ENCODE data around the gene FAM193A. TPM values are rescaled to one million over a fixed set of nuclear protein-coding genes. Genes with fewer than 3 reads are reported as not detected.

FAM193A gene
- total RNA-seq, 4 donors from 2014 or later: 16.7 to 18.9 (median 18.0) TPM

GRCh38 chr4:2516635-2517034, 19.8 kb upstream of the FAM193A start:
- intact Hi-C loops (cut with DNase I; ENCODE audit: low total_unique reads): no loop called here
- H3K27me3 ChIP-seq: no peaks in the 10 kb centered on the region
- DNase-seq: no peak
- no peak for ATAC-seq
- H3K9me3 ChIP-seq: no peaks in the 10 kb centered on the region
- H3K4me1 ChIP-seq: peaks cover 11 to 12% of the 10 kb centered on the region in 2 donors
- H3K36me3 ChIP-seq: peaks cover 0 to 32% of the 10 kb centered on the region in 2 donors
- peak overlapping the region in 1 of 4 donors; percentile 65 for H3K27ac ChIP-seq
- no peak overlapping the region for H3K4me3 ChIP-seq
- in situ Hi-C loops (cut with MboI; ENCODE audit: low sequenced_read_pairs in 4 of 4): no loop called here
- no peak for TF ChIP-seq POLR2A (IDR thresholded peaks at IDR 0.05)
- TF ChIP-seq, protein P1, sequence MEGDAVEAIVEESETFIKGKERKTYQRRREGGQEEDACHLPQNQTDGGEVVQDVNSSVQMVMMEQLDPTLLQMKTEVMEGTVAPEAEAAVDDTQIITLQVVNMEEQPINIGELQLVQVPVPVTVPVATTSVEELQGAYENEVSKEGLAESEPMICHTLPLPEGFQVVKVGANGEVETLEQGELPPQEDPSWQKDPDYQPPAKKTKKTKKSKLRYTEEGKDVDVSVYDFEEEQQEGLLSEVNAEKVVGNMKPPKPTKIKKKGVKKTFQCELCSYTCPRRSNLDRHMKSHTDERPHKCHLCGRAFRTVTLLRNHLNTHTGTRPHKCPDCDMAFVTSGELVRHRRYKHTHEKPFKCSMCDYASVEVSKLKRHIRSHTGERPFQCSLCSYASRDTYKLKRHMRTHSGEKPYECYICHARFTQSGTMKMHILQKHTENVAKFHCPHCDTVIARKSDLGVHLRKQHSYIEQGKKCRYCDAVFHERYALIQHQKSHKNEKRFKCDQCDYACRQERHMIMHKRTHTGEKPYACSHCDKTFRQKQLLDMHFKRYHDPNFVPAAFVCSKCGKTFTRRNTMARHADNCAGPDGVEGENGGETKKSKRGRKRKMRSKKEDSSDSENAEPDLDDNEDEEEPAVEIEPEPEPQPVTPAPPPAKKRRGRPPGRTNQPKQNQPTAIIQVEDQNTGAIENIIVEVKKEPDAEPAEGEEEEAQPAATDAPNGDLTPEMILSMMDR (IDR thresholded peaks at IDR 0.05 in 4 of 5, conservative IDR thresholded peaks at IDR 0.05 in 1 of 5): no peak

- Histone ChIP-seq H3K4me3 (no peak overlapping the region), H3K36me3 (no peaks in the 10 kb centered on the region), H3K9me3 (no peaks in the 10 kb centered on the region), H3K4me1 (no peaks in the 10 kb centered on the region), H3K27ac (no peak overlapping the region), H3K27me3 (no peaks in the 10 kb centered on the region)
- in situ Hi-C loops (cut with MboI; ENCODE audit: low sequenced_read_pairs in 4 of 4): no loop called here
- ATAC-seq: no peak
- DNase-seq: no peak
- TF ChIP-seq POLR2A (IDR thresholded peaks at IDR 0.05): no peak
- TF ChIP-seq, protein P1 (IDR thresholded peaks at IDR 0.05 in 4 of 5, conservative IDR thresholded peaks at IDR 0.05 in 1 of 5): no peak
- intact Hi-C loops (cut with DNase I; ENCODE audit: low total_unique reads): no loop called here
Measured at GRCh38 chr4:2526559-2526958, 9.9 kb upstream of the FAM193A start.

DNA sequence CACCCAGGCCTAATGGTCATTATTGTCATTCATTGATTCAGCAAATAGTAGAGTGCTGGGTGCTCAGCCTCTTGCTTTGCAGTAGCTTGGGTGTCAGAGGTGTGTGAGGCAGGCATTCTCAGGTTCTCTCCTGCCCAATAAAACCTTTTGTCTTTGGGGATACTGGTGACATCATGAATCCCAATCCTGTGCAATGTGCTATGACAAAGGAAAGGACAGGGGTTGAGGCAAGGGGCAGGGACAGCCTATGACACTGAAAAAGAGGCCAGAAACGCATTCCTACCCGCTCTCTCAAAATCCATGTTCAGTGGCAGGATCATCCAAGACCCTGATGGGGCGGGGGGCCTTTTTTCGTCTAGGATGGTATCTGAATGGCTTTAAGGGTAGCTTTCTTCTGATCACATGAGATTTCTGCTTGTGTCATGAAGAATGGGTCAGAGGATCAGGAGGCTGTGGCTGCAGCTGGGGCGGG, 1.5 kb upstream of the FAM193A start:
- H3K27ac ChIP-seq: peak overlapping the region; percentile 88 to 97 (median 96)
- in situ Hi-C loops (cut with MboI; ENCODE audit: low sequenced_read_pairs in 4 of 4): no loop called here
- peaks cover 25 to 28% of the 10 kb centered on the region in 2 donors for H3K4me1 ChIP-seq
- H3K27me3 ChIP-seq: no peaks in the 10 kb centered on the region
- DNase-seq (no peak), ATAC-seq (no peak)
- H3K4me3 ChIP-seq: peak overlapping the region; percentile 73 to 89 (median 80)
- no peaks in the 10 kb centered on the region for H3K36me3 ChIP-seq
- no peak for TF ChIP-seq POLR2A (IDR thresholded peaks at IDR 0.05)
- TF ChIP-seq, protein P1 (IDR thresholded peaks at IDR 0.05 in 4 of 5, conservative IDR thresholded peaks at IDR 0.05 in 1 of 5): no peak
- intact Hi-C loops (cut with DNase I; ENCODE audit: low total_unique reads): loop anchor here (5.0 to 10.0 kb wide), 2 partner anchors 118 to 330 kb away; partner anchors contain the start of genes CFAP99 and ZFYVE28
- H3K9me3 ChIP-seq: no peaks in the 10 kb centered on the region

- peak overlapping the region; percentile 88 to 97 (median 96) for H3K27ac ChIP-seq
- H3K4me1 ChIP-seq: peaks cover 25 to 34% of the 10 kb centered on the region in 2 donors
- TF ChIP-seq POLR2A (IDR thresholded peaks at IDR 0.05): peak; percentile 84 to 88
- TF ChIP-seq, protein P1 (IDR thresholded peaks at IDR 0.05 in 4 of 5, conservative IDR thresholded peaks at IDR 0.05 in 1 of 5): peak in 1 of 5 experiments; percentile 14
- intact Hi-C loops (cut with DNase I; ENCODE audit: low total_unique reads): loop anchor here (1.0 to 10.0 kb wide), 6 partner anchors 61 to 329 kb away; partner anchors contain the start of genes CFAP99, MXD4 and ZFYVE28
- peak overlapping the region; percentile 73 to 89 (median 80) for H3K4me3 ChIP-seq
- DNase-seq: peak; percentile 10 to 52
- no peaks in the 10 kb centered on the region for H3K36me3 ChIP-seq
- in situ Hi-C loops (cut with MboI; ENCODE audit: low sequenced_read_pairs in 4 of 4): no loop called here
- no peaks in the 10 kb centered on the region for H3K9me3 ChIP-seq
- ATAC-seq: peak; percentile 15 to 49
- no peaks in the 10 kb centered on the region for H3K27me3 ChIP-seq
Measured at GRCh38 chr4:2535376-2536192, 863 bp upstream of the FAM193A start.

Data from gastrocnemius medialis (tissue), 4 donors.